G401 (cell line): ENCODE results near the gene LSM10. TPM values are rescaled to one million over a fixed set of nuclear protein-coding genes. Genes with fewer than 3 reads are reported as not detected.

Experiments used
- DNase-seq: peaks from one replicate; pipeline ENCODE4 v3.0.0-alpha.2; 2015; ENCODE audit warnings: low spot score
- in situ Hi-C: cut with HindIII; loops from 2 replicates; pipeline ENCODE4 v1.10.0; 2016; ENCODE audit warnings: low sequenced_read_pairs, mixed read lengths
- total RNA-seq: library from RNA; depleted of rRNA; stranded (reverse); fragments of >200 nt; shearing (Covaris generic); gene quantifications from 2 replicates; pipeline ENCODE4 v1.2.3, GENCODE V29; 2014

Gene LSM10
- total RNA-seq, 1 experiment from 2014 or later, result 37.5 TPM

GRCh38 chr1:36411674-36412648 lies 14.3 kb upstream of the LSM10 start:
- peak; percentile 33 for DNase-seq
- in situ Hi-C loops, result no loop called here

GRCh38 chr1:36408479-36408878 lies 10.8 kb upstream of the LSM10 start:
- in situ Hi-C loops, result no loop called here
- no peak for DNase-seq

GRCh38 chr1:36406440-36406839 lies 8.7 kb upstream of the LSM10 start:
- in situ Hi-C loops, result no loop called here

GRCh38 chr1:36402504-36402890 lies 4.8 kb upstream of the LSM10 start:
- DNase-seq, result no peak
- in situ Hi-C loops, result no loop called here

More at GRCh38 chr1:36406440-36406839, 8.7 kb upstream of the LSM10 start:
- no peak for DNase-seq

- DNase-seq, result no peak
- in situ Hi-C loops, result no loop called here
These were observed 4.1 kb upstream of the LSM10 start for GRCh38 chr1:36401602-36402503.

- in situ Hi-C loops, result no loop called here
- DNase-seq, result peak; percentile 63
These were observed 3.3 kb upstream of the LSM10 start for GRCh38 chr1:36400825-36401601.

- in situ Hi-C loops, result no loop called here
- DNase-seq, result no peak
These were observed 2.8 kb upstream of the LSM10 start for GRCh38 chr1:36400514-36400824.

- DNase-seq, result no peak
- in situ Hi-C loops, result no loop called here
These were observed 766 bp upstream of the LSM10 start for GRCh38 chr1:36398370-36398977.

- in situ Hi-C loops, result no loop called here
- DNase-seq, result no peak
These were observed 678 bp downstream of the LSM10 start for GRCh38 chr1:36397083-36397377.

GRCh38 chr1:36396359-36396758 lies 1.3 kb downstream of the LSM10 start:
- no peak for DNase-seq
- in situ Hi-C loops, result no loop called here

GRCh38 chr1:36393686-36394085 lies 4.0 kb downstream of the LSM10 start:
- DNase-seq, result no peak
- in situ Hi-C loops, result no loop called here

- in situ Hi-C loops, result no loop called here
- no peak for DNase-seq
These were observed 4.9 kb downstream of the LSM10 start for GRCh38 chr1:36392836-36393235.

- no peak for DNase-seq
- in situ Hi-C loops, result no loop called here
These were observed 6.4 kb downstream of the LSM10 start for GRCh38 chr1:36391271-36391670.

- DNase-seq, result no peak
- in situ Hi-C loops, result no loop called here
These were observed 7.3 kb downstream of the LSM10 start for GRCh38 chr1:36390411-36390810.

- in situ Hi-C loops, result no loop called here
- no peak for DNase-seq
These were observed 7.7 kb downstream of the LSM10 start for GRCh38 chr1:36389999-36390398.

GRCh38 chr1:36389261-36389660 lies 8.4 kb downstream of the LSM10 start:
- in situ Hi-C loops, result no loop called here
- no peak for DNase-seq

GRCh38 chr1:36387141-36387949 lies 10.4 kb downstream of the LSM10 start:
- no peak for DNase-seq
- in situ Hi-C loops, result no loop called here
